ENCODE results near the gene SLC16A7. TPM values are rescaled to one million over a fixed set of nuclear protein-coding genes. Genes with fewer than 3 reads are reported as not detected.

Gene SLC16A7
- total RNA-seq, 1 experiment from 2014 or later, result 2.7 TPM

GRCh38 chr12:59637692-59638070 is 41.9 kb downstream of the SLC16A7 start:
- H2AFZ ChIP-seq, result no peak overlapping the region
- TF ChIP-seq EZH2 (IDR thresholded peaks at IDR 0.05; ENCODE audit: low read depth), result no peak
- TF ChIP-seq CTCF (conservative IDR thresholded peaks at IDR 0.05), result no peak
- H3K9me2 ChIP-seq (ENCODE audit: insufficient read depth), result no peaks in the 10 kb centered on the region
- no peaks in the 10 kb centered on the region for H3F3A ChIP-seq (ENCODE audit: insufficient read depth, low read depth)
- no peak for DNase-seq
- H3K4me3 ChIP-seq, result no peak overlapping the region
- no peaks in the 10 kb centered on the region for H4K20me1 ChIP-seq (ENCODE audit: insufficient read depth)
- H3K27ac ChIP-seq, result no peak overlapping the region
- H3K4me2 ChIP-seq, result no peak overlapping the region
- ChIA-PET CTCF (no interaction called here), POLR2A (ENCODE audit: unreplicated experiment) (no interaction called here)
- H3K4me1 ChIP-seq (replicated peaks; ENCODE audit: insufficient read depth), result no peaks in the 10 kb centered on the region
- H3K27me3 ChIP-seq (ENCODE audit: insufficient read depth, low read depth), result no peaks in the 10 kb centered on the region
- intact Hi-C loops (cut with micrococcal nuclease; ENCODE audit: unreplicated experiment), result no loop called here
- no peaks in the 10 kb centered on the region for H3K9me3 ChIP-seq (ENCODE audit: insufficient read depth, low read depth)
- no TSS peak for BruUV-seq (replicated peaks)
- H3K79me2 ChIP-seq (ENCODE audit: low read depth), result no peaks in the 10 kb centered on the region
- H3K36me3 ChIP-seq (ENCODE audit: low read depth), result no peaks in the 10 kb centered on the region

- TF ChIP-seq EZH2 (IDR thresholded peaks at IDR 0.05; ENCODE audit: low read depth), result no peak
- TF ChIP-seq CTCF (conservative IDR thresholded peaks at IDR 0.05), result no peak
- no TSS peak for BruUV-seq (replicated peaks)
- H3K79me2 ChIP-seq (ENCODE audit: low read depth), result no peaks in the 10 kb centered on the region
- no peaks in the 10 kb centered on the region for H3K9me2 ChIP-seq (ENCODE audit: insufficient read depth)
- no peaks in the 10 kb centered on the region for H3K27me3 ChIP-seq (ENCODE audit: insufficient read depth, low read depth)
- H3K9me3 ChIP-seq (ENCODE audit: insufficient read depth, low read depth), result no peaks in the 10 kb centered on the region
- POLR2A ChIA-PET (ENCODE audit: unreplicated experiment), result no interaction called here
- H3K4me3 ChIP-seq, result no peak overlapping the region
- CTCF ChIA-PET, result no interaction called here
- no peak overlapping the region for H3K4me2 ChIP-seq
- H3K36me3 ChIP-seq (ENCODE audit: low read depth), result no peaks in the 10 kb centered on the region
- intact Hi-C loops (cut with micrococcal nuclease; ENCODE audit: unreplicated experiment), result no loop called here
- no peak for DNase-seq
- H2AFZ ChIP-seq, result no peak overlapping the region
- no peaks in the 10 kb centered on the region for H4K20me1 ChIP-seq (ENCODE audit: insufficient read depth)
- H3F3A ChIP-seq (ENCODE audit: insufficient read depth, low read depth), result no peaks in the 10 kb centered on the region
- no peak overlapping the region for H3K27ac ChIP-seq
- no peaks in the 10 kb centered on the region for H3K4me1 ChIP-seq (replicated peaks; ENCODE audit: insufficient read depth)
These were observed 47.7 kb downstream of the SLC16A7 start for GRCh38 chr12:59643550-59643949.

- intact Hi-C loops (cut with micrococcal nuclease; ENCODE audit: unreplicated experiment), result no loop called here
- ChIA-PET POLR2A (ENCODE audit: unreplicated experiment) (no interaction called here), CTCF (no interaction called here)
- Histone ChIP-seq H2AFZ (no peak overlapping the region), H4K20me1 (ENCODE audit: insufficient read depth) (no peaks in the 10 kb centered on the region), H3K4me3 (no peak overlapping the region), H3K27me3 (ENCODE audit: insufficient read depth, low read depth) (no peaks in the 10 kb centered on the region), H3K4me2 (no peak overlapping the region), H3F3A (ENCODE audit: insufficient read depth, low read depth) (peaks cover 4% of the 10 kb centered on the region; the same call in 1 of the 2 replicates), H3K79me2 (ENCODE audit: low read depth) (no peaks in the 10 kb centered on the region), H3K9me3 (ENCODE audit: insufficient read depth, low read depth) (no peaks in the 10 kb centered on the region), H3K36me3 (ENCODE audit: low read depth) (no peaks in the 10 kb centered on the region), H3K27ac (no peak overlapping the region), H3K4me1 (replicated peaks; ENCODE audit: insufficient read depth) (no peaks in the 10 kb centered on the region; the same call in 1 of the 2 replicates), H3K9me2 (ENCODE audit: insufficient read depth) (no peaks in the 10 kb centered on the region)
- TF ChIP-seq CTCF (conservative IDR thresholded peaks at IDR 0.05) (no peak), EZH2 (IDR thresholded peaks at IDR 0.05; ENCODE audit: low read depth) (no peak)
- BruUV-seq (replicated peaks), result no TSS peak
- DNase-seq, result no peak
These were observed 49.4 kb downstream of the SLC16A7 start for GRCh38 chr12:59645242-59645641.
